HG02759 (cell line): Measurements from ENCODE around the gene ENTPD8.
"Not testable (repeated sequence)": the region's sequence is repeated elsewhere in the genome, so short reads cannot be mapped to it uniquely, and the experiment has no call there.

Experiments used
- ATAC-seq: cut with Tn5 transposase; IDR thresholded peaks from one replicate; pipeline ENCODE4 v1.9.1; 2021; ENCODE audit warnings: mild to moderate bottlenecking, moderate library complexity; ENCODE audit not compliant: unreplicated experiment

ENTPD8 gene

DNA sequence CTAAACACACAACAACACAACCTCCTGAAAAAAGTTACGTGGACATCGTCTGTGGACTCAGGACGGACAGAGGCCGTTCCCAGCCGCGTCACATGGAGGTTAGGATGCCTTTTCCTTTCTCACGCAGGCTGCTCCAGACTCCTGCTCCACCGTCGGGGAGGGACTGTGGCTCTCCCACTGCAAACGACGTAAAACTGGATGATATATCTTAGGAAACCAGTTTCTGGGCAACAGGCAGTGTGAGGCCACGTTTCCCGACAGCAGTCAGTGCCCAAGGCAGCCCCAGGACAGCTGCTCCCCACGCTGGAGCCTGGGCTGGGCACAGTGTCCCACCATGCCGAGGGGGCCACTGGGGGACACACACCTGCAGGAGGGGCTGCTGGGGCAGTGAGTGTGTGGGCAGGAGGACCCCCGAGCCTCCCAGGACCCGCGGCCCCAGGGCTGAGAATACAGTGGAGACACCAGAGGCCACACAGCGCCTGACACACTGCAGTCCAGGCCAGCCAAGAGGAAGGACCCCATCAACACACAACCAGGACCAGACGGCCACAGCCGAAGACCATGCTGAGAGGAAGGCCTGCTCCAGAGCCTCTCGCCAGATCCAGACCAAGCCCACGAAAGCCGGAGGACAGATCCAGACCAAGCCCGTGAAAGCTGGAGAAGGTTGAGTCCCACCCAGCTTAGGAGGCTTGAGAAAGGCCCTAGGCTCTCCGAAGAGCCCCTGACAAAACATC lies 44.4 kb downstream of the ENTPD8 start:
- no peak for ATAC-seq

- no peak for ATAC-seq
Observed at GRCh38 chr9:137396227-137396626, 44.9 kb downstream of the ENTPD8 start.

- ATAC-seq: no peak
Observed at GRCh38 chr9:137395666-137396010, 45.5 kb downstream of the ENTPD8 start.

DNA sequence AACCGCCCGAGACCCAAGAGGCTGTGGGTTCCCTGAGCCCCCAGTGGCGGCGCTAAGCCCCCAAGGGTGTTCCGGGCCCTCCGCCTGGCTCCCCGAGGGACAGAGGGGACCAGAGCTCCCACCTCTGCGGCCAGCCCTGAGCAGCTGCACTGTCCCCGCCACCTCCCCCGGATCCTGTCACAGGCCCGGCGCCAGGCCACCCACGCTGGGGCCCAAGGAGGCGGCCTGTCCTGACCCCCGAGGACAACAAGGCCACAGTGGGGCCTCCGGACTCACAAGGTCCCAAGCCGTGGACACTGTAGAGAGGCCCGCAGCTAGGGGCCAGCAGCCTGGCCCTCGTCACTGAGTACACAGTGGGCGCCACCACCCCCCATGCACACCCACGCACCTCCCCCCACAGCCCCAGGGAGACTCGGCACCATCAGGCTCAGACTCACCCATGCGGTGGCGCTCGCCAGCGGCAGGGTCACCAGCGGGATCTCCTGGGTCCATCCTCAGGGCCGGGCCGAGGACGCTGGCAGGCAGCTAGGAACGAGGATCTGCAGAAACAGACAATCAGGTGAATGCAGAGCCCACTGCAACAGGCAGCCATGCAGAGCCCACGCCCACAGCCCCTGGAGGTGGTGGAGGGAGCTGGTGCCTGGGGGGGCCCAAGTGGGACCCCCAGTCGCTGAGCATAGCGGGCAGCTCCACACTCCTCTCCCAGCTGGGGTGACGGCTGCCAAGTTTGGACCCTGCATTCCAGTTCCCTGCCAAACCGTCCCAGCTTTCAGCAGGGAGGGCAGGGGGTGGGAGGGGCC lies 46.1 kb downstream of the ENTPD8 start:
- no peak for ATAC-seq

GRCh38 chr9:137393176-137394150 lies 47.7 kb downstream of the ENTPD8 start:
- ATAC-seq: no peak

DNA sequence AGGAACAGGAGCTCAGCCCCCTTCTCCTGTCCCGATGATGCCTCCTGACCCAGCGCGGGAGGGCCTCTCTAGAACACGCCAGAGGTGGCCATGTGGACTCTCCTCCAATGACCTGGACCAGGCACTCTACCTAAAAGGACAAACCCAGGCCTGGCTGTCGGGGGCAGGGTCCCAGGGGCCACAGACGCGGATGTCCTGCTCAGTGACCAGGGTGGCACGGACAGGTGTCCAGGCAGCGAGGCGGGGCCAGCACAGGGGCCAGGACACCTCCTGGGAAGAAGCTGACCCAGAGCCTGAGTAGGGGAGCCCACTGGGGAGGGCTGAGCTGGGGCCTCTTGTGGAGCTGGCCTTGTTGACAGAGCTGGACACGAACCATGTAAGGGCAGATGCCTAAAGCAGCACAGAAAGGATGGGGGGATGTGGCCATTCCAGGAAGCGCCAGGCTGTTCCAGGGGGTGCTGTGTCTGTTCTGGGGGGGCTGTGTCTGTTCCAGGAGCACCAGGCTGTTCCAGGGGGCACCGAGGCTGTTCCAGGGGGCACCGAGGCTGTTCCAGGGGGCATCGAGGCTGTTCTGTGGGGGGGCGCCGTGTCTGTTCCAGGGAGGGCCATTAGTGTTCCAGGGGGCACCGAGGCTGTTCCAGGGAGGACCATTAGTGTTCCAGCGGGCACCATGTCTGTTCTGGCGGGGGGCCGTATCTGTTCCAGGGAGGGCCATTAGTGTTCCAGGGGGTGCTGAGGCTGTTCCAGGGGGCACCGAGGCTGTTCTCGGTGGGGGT lies 48.7 kb downstream of the ENTPD8 start:
- ATAC-seq: no peak

GRCh38 chr9:137391411-137391754 lies 49.8 kb downstream of the ENTPD8 start:
- ATAC-seq: no peak

DNA sequence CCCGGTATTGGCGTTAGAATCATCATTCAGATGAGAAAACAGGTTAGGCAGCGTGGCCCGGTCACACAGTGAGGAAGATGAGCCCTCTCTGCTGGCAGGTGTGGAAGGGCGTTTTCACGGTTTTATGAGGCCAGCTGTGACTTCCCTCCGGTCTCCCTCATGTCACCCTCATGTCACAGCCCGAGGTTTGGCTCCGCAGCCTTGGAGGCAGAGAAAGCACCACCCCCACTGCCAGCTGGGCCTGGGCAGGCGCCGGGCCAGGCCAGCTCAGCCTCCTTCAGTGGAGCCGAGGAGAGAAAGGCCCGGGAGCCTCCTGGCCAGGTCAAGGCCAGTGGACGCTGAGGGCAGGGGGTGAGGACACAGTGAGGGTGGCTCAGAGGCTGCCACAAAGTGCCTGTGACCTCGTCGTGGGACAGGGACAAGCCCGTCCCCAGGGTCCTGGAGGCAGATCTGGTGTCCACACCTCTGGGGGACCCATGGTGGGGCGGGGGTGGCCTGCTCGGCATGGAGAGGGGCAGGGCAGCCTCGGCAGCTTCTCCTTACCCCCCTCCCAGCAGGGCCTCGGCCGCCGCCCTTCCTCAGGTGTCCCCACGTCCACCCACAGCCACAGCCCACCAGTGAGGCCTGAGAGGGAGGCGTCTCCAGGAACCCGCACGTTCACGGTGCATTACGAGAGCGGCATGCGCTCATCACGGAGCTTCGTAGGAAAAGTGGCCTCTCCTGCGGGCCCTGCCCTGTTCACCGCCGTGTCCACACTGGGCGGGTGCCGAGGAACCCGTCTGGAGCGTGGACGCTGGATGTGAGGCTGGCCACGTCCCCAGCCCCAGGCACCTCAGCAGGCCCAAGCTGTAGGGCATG lies 50.4 kb downstream of the ENTPD8 start:
- ATAC-seq: no peak

DNA sequence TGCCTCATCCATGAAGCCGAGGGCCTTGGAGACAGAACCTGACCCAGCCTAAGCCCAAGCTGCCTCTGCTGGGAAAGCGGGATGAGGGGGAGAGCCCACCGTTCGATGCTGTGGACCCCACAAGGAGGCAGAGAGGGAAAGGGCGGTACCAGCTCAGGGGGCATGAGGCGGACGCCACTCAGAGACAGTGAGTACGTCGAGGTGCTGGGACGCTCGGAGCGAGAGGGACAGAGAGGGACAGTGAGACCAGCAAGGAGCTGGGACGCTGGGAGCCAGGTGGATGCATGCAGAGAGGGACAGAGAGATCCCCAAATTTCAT lies 51.8 kb downstream of the ENTPD8 start:
- ATAC-seq: no peak

DNA sequence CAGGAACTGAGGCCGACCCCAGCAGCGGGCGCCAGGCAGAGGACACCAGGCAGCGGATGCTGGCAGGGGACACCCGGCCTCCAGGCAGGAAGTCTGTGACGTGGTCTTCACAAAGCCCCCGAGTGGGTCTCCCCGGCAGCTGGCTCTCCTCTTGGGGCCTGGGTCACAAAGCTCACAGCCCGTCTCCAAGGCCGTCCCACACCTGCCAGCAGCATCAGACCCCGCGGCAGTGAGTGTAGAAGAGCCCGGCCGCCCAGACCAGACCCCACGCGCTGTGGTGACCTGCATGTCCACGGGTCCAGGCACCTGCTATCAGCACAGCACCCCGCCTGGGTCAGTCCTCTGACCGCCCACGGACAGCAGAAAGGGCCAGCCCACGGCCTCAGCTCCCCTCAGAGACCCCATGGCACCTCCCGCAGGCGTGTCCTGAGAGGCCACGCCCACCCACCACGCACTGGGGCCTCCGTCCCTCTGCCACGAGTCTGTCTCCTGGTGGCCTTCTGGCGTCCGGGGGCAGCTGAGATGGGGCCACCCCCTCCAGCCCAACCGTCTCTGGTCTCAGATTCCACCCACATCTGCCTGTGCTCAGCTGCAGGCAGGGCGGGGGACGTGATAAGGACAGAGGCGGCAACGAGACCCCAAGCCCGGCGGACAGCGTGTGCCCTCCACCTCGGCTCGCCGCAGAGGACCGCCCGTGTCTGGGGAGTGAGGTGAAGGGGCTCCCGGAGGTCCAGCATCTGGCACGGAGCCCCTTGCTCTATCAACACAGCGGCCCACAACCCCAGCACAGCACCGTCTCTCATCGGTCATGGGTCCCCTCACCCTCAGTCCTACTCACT lies 52.3 kb downstream of the ENTPD8 start:
- ATAC-seq: no peak

GRCh38 chr9:137387891-137388560 lies 53.1 kb downstream of the ENTPD8 start:
- no peak for ATAC-seq

DNA sequence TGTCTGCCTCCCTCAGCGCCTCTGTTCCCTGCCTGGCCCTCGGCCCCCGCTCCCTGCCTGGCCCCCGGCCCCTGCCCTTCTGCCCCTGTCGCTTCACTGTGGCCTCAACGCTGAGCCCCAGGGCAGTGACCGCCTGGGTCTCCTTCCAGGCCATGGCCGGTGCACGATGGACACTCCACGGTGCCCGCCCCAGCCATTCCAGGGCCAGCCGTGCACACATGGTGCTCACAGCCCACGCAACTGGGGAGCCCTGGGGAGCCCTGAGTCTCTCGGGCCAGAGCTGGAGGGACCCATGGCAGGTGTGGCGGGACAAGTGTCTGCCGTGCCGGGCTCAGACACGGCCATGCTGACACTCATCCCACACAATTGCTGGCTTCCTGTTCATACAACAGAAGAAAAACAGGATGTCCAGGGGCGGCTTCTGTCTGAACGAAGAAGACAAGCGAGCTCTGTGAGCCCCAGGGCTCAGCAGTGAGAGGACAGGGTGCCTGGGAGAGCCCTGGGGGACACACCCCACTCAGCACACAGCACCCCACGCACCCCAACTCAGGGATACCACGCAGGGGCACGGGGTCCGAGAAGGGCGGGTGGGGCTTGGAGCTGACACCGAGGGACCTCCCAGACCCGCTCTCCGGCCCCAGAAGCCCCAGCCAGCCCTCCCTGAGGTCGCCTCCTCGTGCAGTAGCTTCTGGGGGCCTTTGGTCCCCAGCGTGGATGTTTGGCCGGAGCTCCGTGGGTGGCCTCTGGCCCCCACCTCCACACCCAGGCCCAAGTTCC lies 53.9 kb downstream of the ENTPD8 start:
- no peak for ATAC-seq

GRCh38 chr9:137386507-137387113 lies 54.5 kb downstream of the ENTPD8 start:
- not testable (repeated sequence) for ATAC-seq

DNA sequence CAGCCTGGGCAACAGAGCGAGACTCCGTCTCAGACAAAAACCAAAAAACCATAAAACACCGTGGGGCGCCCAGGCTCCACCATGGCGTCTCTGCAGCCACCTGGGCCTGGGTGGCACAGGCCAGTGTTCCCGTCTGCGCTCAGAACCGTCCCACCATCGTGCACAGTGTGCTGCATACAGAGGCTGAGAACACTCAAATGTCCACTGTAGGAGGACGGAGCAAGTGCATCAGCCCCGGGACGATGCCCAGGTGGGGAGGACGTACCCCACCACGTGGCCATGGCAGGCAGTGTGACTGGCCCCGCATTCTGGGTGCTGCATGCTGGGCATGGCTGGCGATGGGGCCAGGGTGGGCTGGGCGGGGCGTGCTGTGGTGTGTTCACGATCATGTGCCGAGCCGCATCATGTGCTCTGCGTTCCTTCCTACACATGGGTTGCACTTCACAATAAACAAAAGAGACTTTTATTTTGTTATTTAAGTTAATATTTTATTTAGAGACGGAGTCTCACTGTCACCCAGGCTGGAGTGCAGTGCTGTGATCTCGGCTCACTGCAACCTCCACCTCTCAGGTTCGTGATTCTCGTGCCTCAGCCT lies 56.0 kb downstream of the ENTPD8 start:
- no peak for ATAC-seq
